Measurements from ENCODE around the gene NPHP4. TPM values are rescaled to one million over a fixed set of nuclear protein-coding genes. Genes with fewer than 3 reads are reported as not detected.

The NPHP4 gene
- total RNA-seq, 1 donor from 2014 or later, result 4.5 TPM

DNA sequence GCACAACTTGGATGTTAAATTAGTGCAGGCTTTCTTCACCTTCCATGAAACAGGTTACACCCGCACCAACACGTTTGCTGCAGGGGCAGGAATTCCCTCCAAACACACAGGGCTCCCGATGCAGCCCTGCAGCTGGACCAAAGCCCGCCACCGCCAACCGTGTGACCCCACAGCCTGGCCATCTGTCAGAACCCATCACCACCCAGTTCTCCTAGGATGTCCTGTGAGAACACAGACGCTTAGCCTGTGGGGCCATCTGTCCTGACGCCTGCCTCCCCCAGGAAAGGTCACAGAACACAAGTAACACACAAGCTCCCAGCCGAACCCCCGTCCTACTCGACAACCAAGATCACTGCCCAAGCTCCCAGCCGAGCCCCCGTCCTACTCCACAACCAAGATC lies 108.1 kb downstream of the NPHP4 start:
- DNase-seq (ENCODE audit: low spot score) (no peak), ATAC-seq (no peak)

DNA sequence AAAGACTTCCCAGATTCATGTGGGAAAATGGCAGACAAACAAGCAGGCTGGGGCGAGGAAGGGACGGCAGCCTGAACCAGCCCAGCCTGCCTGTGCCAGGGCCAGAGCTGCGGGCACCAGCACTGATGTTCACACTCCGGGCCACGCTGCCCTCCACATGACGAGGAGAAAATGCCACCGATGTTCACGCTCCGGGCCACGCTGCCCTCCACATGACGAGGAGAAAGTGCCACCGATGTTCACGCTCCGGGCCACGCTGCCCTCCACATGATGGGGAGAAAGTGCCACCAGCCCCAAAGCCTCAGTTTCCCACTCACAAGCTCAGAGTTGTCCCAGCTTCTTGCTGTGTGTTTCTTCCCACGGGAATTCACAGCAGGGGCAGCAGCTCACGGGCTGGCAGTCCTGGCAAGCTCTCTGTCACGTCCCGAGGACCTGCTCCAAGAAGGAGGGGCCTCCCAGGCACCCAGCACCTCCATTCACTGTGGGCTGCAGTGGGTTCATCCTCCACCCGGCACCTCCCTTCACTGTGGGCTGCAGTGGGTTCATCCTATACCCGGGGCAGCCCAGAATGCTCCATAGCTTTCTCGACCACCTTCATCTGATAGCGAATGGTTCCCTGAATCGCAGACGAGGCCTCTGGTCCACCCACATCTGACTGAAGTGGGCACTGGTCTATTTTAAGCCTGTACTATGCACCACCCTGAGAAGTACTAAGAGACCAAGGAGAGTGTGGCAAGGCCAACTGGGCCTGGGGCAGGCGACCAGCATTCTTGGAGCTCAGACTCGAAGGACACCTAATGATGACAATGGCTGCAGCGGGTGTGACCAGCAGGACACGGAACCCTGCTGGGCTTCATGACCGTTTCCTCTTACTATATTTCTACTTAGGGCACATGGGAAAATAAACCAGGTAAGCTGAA lies 108.8 kb downstream of the NPHP4 start:
- ATAC-seq (no peak), DNase-seq (ENCODE audit: low spot score) (no peak)

DNA sequence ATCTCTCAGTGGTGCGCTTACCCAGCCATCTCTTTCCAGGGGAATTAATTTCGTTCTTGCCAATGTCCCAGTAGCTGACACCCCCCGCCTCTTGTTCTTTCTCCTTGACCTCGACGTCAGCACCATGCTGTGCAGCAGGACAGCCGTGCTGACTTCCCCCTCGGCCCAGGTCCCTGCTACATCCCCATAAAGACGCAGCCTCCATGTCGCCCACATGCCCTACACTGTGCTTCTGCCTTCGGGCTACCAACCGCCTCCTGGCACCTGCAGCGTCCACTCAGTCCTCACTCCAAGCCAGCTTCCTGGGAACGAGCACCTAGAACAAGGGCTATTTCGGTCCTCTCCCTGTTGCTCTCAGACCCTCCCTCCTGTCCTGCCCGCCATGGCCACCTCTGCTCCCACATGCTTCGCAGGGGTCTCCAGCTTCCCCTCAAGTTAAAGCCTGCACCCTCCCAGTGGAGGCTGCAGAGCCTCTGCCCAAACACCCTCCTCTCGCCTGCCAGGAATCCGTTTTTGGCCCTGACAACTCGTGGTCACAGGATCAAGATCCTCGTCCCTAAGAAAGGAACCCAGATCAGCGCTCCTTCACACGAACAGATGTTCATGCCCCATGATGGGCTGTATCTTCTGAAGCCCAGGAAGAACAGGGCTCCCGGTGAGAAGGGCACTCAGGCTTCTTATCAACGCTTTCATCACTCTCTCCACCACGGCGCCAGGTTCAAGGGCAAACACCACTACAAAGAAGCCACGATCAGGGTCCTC lies 109.7 kb downstream of the NPHP4 start:
- DNase-seq (ENCODE audit: low spot score) (no peak), ATAC-seq (no peak)

DNA sequence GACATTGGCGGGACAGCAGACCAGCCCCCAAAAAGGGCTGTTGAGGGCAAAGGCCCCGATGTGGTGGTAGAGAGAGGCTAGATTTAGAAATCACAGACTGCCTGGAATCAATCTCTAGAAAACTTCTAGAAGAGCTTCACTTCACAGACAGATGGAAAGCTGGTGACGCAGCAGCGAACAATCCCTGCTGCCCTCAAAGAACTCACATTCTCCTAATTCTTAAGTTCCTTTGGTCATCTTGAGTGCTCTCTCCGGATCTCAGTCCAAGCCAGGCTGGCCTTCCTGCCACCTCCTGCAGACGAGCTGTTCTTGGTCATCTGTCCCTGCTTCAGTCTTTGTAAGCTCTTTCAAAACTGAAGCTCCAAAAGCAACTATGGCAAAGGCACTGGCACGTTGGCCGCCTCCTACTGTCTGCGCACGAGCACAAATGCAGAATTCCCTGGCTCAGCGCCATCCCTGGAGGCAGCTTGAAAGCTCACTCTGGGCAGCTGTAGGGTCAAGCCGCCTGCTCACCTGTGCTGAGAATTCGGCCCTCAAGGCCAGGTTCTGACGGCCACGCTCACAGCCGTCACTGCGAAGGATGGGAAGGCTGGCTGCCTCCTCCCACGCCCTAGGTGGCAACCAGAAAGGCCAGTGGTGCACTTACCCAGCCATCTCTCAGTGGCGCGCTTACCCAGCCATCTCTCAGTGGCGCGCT lies 110.6 kb downstream of the NPHP4 start:
- no peak for ATAC-seq
- no peak for DNase-seq (ENCODE audit: low spot score)

DNA sequence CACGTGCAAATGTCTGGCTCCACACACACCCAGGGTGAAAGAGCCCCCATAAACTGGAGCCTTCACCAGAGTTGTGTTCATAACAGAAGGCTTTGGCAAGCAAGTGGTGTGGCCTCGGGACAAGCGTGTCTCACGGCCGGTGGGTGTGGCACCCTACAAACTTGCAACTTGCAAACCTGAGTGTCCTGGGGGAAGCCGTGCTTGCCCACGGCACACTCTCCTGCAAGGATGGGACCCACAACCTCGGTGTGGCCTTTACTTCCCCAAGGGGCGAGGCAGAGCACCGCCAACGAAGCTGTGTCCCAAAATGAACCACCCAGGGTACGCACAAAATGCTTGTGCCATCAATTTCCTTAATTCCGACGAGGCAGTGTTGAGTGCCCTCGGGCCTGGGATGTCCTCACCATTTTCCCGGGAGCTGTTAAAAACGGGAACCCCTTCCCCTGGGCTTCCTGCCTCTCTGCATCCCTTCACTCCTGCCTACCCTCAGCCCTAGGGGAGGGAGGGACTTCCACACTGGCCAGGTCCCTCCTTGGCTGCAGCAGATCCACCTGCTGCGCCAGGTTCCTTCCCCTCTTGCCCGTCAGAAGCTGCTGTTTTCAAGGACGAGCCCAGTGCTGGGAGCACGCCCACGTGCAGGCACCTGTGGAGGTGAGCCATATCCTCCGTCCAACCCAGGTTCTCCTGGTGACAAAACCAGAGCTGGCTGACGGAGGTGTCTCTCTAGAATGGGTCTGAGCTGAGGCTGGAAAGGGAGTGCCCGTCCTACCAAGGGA lies 111.4 kb downstream of the NPHP4 start:
- ATAC-seq (no peak), DNase-seq (ENCODE audit: low spot score) (no peak)

DNA sequence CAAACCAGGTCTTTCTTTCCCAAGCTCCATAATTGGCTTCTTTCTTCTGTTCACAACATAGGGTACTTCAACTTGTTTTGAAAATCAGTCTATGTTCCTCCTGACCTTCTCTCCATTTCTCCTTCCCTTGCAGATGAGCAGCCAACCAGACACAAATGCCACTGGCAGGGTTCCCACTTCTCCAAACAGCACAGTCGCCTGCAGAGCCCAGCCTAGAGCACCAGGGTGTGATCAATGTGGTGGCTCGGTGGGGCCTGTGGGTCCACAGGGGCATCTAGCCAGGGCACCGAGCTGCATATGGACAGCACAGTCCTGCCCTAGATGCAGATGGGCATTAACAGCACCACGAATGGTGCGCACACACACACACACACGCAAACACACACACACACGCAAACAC lies 112.8 kb downstream of the NPHP4 start:
- ATAC-seq, result no peak
- no peak for DNase-seq (ENCODE audit: low spot score)

DNA sequence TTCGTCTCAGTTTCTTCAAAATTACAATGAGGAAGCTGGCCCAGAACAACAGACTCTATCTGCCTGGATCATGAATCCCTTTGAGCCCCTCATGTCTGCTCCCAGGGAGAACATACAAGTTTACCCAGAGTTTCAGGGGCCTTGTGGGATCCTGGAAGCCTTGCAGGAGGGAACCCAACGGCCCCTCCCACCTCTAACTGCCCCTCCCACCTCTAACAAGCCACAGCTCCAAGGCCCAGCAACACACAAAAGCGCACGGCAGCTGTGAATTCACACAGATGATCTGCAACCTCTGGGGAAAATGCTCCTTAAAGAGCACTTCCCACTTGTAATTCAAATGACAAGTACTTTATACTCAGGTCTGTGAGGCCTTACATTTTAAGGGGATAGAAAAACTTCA lies 113.3 kb downstream of the NPHP4 start:
- ATAC-seq, result no peak
- DNase-seq (ENCODE audit: low spot score), result no peak

DNA sequence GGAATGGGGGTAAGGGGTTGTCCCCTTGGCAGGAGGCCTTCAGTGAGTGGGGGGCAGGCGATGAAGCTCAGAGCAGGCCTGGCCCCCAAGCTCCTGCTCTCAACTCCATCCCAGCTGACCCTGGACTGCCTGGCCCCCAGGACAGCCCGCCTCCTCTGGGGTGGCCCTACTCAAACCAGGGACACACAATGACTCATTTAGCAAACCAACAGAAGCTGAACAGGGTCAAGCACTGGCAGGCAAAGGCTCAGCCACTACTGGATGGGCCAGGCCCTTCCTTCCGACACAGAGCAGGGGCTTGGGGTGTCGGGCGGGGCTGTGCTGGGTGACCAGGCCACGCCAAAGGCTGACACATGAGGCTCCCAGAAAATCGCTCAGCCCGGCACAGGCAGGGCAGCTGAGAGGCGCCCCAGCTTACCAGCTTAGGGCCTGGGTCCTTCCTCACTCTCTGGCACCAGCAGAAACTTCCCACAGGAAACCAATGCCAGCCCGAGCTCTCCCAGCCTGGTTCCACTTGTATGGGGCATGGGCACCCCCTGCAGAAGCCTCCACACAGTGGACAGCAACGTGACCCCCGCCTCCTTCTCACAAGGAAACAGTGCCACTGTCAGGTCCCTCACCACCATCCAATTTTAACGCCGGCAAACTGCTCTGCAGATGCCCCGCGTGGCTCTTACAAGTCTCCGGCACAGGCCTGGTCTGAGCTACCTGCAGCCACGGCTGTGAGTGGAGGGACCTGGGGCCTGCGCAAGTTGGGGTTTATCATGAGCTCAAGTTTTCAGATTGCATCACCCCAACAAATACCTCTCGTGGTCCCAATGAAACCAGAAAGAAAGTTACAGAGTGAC lies 114.3 kb downstream of the NPHP4 start:
- ATAC-seq, result no peak

DNA sequence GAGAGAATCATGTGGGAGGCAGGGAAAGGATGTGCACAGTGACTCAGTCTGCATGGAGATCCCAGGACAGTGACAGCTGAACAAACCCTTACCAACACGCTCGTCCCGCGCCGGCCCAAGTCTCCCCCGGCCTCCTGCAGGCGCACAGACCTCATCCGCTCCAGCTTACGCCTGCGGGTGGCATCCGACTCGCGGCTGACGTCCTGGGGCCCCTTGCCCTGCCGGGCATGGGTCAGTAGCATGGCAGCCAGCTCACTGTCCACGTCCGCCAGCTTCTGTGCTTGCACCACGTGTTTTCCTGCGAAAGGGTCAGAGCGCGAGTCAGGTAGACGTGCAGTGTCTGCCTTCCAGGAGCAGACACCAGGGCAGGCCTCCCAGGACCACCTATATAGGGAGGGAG lies 115.2 kb downstream of the NPHP4 start:
- DNase-seq (ENCODE audit: low spot score) (no peak), ATAC-seq (no peak)

More for the DNA sequence above, 114.3 kb downstream of the NPHP4 start:
- DNase-seq (ENCODE audit: low spot score), result no peak

DNA sequence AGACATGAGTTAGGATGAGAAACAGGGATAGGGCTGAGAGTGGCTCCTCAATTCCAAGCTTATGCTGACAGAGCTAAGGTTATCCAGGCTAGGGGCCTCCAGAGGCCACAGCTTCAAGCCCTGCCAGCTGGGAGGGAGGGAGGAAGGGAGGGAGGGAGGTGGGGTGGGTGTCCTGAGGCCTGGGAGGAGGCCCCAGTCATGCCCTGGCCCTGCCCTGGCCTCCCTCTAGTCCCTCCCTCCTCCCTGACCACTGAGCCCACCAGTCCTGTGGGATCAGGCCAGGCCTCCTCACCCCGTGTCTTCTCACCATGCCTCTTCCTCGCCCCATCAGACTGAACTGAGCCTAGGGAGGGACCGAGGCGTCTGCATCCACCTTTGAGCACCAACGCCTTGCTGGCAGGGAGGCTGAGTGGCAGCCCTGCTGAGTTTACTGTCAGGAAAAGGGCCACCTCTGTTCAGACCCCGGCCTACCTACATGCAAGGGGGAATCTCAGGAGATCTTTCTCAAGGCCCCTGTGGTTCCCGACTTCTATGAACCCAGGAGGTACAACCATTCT lies 116.1 kb downstream of the NPHP4 start:
- DNase-seq (ENCODE audit: low spot score), result no peak
- no peak for ATAC-seq

DNA sequence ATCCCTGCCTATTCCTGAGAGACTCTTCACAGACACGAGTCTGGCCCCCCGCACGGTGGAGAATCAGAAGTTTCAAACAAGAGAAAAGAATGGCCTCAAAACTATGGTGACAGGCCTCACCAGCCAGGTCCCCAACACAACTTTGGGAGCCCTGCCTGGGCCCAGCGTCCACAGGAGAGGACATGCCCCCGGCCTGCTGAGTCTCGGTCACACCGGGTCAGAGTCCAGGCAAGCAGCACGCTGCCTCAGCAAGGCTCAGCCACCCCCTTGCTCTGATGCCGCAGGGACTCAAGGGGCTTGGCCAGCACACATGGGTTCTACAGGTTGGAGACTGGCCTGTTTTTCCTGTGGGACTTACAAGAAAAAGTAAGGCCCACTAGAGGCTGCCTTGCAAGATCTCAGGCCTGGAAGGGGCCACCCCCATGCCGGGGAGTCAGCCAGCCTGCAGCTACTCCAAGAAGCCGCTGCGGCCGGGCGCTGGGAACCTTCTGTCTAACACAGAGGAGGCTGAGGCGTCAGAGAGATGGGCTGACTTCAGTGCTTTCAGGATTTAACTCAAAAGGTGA lies 116.8 kb downstream of the NPHP4 start:
- ATAC-seq, result no peak
- DNase-seq (ENCODE audit: low spot score), result no peak

DNA sequence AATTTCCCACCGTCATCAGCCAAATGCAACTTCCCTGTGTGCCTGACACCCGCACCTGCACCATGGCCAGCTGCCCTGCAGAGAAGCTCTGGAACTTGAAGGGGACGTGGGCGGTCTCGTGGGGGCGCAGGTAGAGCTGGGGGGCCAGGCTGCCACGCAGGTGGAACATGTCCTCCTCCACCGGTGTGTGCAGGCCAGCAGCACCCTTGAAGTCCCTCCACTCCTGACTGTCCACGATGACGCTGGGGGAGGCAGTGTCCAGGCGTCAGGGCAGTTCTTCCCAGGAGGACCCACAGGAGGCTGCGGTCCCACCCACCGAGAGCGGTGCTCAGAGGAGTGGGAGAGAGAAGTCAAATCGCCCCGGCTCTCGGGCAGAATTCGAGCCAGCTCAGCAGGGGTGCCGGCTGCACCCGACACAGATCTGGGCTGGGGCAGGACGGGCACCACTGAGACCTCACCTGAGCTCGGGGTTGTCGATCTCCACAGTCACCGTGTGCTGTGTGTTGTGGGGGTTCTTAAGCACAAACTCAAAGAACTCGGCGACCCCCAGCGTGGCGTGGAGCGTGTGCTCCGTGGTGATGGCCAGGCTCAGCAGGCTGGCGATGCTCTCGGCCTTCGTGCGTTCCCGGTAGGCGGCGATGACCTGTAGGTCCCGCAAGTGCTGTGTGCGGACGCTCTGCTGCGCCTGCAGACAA lies 117.7 kb downstream of the NPHP4 start:
- DNase-seq (ENCODE audit: low spot score), result no peak

DNA sequence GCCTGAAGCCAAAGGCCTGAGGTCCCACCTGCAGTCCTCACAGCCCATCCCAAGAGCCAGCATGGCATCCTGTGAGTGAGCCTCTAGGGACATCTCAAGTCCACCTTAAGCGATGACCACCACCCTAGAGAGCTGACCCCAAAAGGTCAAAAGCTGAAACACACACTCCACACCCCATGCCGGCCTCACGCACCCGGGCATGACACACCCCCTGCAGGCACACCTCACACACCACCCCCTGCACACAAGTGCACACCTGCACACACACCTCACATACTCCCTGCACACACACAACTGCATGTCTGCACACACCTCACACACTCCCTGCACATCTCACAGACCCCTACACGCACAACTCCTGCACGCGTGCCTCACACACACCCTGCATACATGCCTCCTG lies 118.7 kb downstream of the NPHP4 start:
- DNase-seq (ENCODE audit: low spot score) (no peak), ATAC-seq (no peak)

More for the DNA sequence above, 117.7 kb downstream of the NPHP4 start:
- no peak for ATAC-seq

DNA sequence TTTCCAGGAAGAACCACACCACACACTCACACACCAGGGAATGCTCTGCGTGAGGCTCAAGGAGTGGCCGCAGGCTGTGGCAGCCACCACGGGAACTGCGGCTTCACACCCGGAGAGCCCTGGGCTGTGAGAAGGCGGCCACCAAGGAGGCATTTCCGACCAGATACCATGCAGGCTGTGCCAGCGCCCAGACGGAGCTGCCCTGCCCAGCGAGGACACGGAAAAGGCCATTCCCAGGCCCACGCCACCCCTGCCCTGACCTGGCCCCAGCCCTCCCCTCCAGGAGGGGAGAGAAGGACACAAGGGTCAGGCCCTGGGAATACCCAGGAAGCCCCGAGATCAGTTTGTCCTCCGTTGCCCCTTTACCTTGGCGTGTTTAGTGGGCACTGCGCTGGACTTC lies 119.3 kb downstream of the NPHP4 start:
- ATAC-seq (no peak), DNase-seq (ENCODE audit: low spot score) (no peak)

DNA sequence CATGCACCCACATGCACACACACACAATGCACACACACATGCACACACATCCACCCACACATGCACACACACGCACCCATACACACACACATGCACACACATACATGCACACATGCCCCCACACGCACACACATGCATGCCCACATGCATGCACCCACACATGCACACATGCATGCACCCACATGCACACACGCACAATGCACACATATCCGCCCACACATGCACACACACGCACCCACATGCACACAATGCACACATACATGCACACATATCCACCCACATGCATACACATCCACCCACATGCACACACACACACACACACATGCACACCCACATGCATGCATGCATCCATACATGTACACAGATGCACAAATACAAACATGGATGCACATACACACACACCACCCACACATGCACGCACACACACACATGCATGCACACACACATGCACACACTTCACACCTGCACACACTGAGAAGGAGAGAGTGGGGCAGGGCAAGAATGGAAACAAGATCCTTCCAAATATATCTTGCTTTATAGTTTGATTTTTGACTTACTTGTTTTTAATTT lies 123.2 kb downstream of the NPHP4 start:
- no peak for DNase-seq (ENCODE audit: low spot score)
- ATAC-seq, result no peak

DNA sequence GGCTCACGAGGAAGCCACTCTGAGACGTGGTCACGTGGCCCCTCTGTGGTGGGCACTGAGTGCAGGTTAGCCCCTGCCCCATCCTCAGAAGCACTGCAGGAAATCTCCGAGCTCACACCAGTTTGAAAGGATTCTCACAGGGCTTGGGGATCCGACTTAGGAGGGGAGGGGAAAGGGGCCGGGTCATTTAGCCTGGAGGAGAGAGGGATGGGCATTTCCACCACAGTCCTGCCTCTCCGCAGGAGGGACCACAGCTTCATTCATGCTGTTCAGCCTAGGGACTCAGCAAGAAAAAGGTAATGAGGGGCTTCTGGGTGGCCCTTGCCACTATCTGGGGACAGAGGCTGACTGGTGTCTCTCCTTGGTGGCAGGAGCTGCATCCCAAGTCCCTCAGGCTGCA lies 126.5 kb downstream of the NPHP4 start:
- ATAC-seq (no peak), DNase-seq (ENCODE audit: low spot score) (no peak)

DNA sequence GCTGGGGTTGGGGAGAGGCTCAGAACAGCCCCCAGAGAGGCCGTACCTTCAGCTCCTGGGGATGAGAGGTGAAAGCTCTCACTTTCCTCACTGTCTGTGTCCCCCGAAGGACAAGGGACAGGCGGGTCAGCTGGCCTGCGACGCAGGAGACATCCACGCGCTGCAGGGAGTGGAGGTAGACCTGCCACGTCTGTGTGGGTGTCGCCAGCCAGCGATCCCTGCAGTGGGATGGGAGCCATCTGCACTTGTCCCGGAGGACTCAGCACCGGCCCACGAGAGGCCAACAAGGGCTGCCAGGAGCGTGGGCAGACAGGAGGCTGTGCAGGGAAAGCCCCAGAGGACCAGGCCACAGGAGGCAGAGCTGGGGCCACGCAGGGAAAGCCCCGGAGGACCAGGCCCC lies 127.2 kb downstream of the NPHP4 start:
- ATAC-seq (no peak), DNase-seq (ENCODE audit: low spot score) (no peak)

DNA sequence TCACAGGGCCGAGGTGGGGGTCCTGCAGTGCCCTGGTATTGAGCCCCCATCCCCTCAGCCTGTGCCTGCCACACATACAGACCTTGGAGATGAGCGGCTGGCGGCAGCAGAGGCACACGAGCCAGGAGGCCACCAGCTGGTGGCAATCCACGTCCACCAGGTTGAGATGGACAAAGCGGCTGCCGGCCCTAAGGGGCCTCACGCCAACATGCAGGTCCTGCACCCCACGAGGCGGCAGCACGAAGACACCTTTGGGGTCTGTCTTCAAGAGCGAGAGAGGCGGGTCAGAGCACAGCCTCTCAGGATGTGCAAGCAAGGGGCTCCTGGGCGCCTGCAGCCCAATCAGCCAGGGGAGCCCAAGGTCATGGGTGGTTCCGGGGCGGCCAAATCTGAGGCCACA lies 128.0 kb downstream of the NPHP4 start:
- ATAC-seq, result no peak

More for the DNA sequence above, 128.0 kb downstream of the NPHP4 start:
- no peak for DNase-seq (ENCODE audit: low spot score)
